CD4-positive, CD25-positive, alpha-beta regulatory T cell (primary cell): ENCODE data around the gene TSEN15. TPM values are rescaled to one million over a fixed set of nuclear protein-coding genes. Genes with fewer than 3 reads are reported as not detected.

ENCODE experiments used
- ATAC-seq, 2 donors: fragments of 150-1000 bp; cut with Tn5 transposase; one replicate each; pipeline ENCODE4 v1.10.0; 2021; ENCODE audit warnings: low read depth in 2 of 2, moderate number of reproducible peaks in 2 of 2, moderate library complexity in 1 of 2
- DNase-seq, 3 donors: peaks; one replicate each; pipeline versions ENCODE4 v3.0.0 to v3.0.0-alpha.2; 2012 to 2022; ENCODE audit warnings: mixed read lengths in 1 of 3
- H3K27ac ChIP-seq: one replicate; pipeline ENCODE4 v1.7.0; 2013; ENCODE audit warnings: mild to moderate bottlenecking, low read length; ENCODE audit not compliant: insufficient read depth, poor library complexity, severe bottlenecking
- H3K27me3 ChIP-seq: one replicate; pipeline ENCODE4 v1.7.0; 2013; ENCODE audit warnings: low read length; ENCODE audit not compliant: control insufficient read depth, insufficient read depth
- H3K36me3 ChIP-seq: one replicate; pipeline ENCODE4 v1.7.0; 2013; ENCODE audit warnings: mild to moderate bottlenecking, low read length, moderate library complexity; ENCODE audit not compliant: control insufficient read depth, insufficient read depth
- H3K4me1 ChIP-seq: 2 replicates; pipeline ENCODE4 v1.7.0; 2013; ENCODE audit warnings: mild to moderate bottlenecking, low read length; ENCODE audit not compliant: insufficient read depth, control insufficient read depth, poor library complexity, severe bottlenecking
- H3K4me3 ChIP-seq: one replicate; pipeline ENCODE4 v1.7.0; 2013; ENCODE audit warnings: low read depth, mild to moderate bottlenecking, low read length, moderate library complexity
- H3K9me3 ChIP-seq, 2 experiments: 1 replicate in 1 of 2; 2 replicates in 1 of 2; pipeline ENCODE4 v1.7.0; 2013; ENCODE audit warnings: low read length in 2 of 2, mild to moderate bottlenecking in 1 of 2, moderate library complexity in 1 of 2; ENCODE audit not compliant: control insufficient read depth in 2 of 2
- H3K27ac Mint-ChIP-seq, 3 donors: one replicate each; pipeline ENCODE4 v1.8.0; 2020 to 2022; ENCODE audit warnings: mild to moderate bottlenecking in 3 of 3, mixed read lengths in 3 of 3, moderate library complexity in 2 of 3
- H3K27me3 Mint-ChIP-seq: one replicate; pipeline ENCODE4 v1.8.0; 2022; ENCODE audit warnings: mild to moderate bottlenecking, mixed read lengths
- H3K36me3 Mint-ChIP-seq: one replicate; pipeline ENCODE4 v1.8.0; 2020; ENCODE audit warnings: mixed read lengths
- H3K4me1 Mint-ChIP-seq, 4 donors: one replicate each; pipeline ENCODE4 v1.8.0; 2020 to 2022; ENCODE audit warnings: mixed read lengths in 4 of 4, mild to moderate bottlenecking in 1 of 4
- H3K4me3 Mint-ChIP-seq, 4 donors: one replicate each; pipeline ENCODE4 v1.8.0; 2020 to 2022; ENCODE audit warnings: mild to moderate bottlenecking in 4 of 4, mixed read lengths in 4 of 4, moderate library complexity in 3 of 4
- H3K9me3 Mint-ChIP-seq, 7 donors: one replicate each; pipeline ENCODE4 v1.8.0; 2020 to 2022; ENCODE audit warnings: mixed read lengths in 7 of 7, mild to moderate bottlenecking in 3 of 7, moderate library complexity in 2 of 7
- polyA plus RNA-seq, 4 donors: library from polyadenylated mRNA; unstranded; fragments of 300-500 nt; fragmentation: Illumina TruSeq; gene quantifications; one replicate each; pipeline ENCODE4 v1.2.3, GENCODE V29; 2021
- total RNA-seq: library from RNA; stranded (reverse); gene quantifications from one replicate; pipeline ENCODE4 v1.2.3, GENCODE V29; 2022

TSEN15 gene
- 24.0 TPM for total RNA-seq
- 10 to 100 TPM; 46.6 to 65.3 (median 55.6) TPM for polyA plus RNA-seq

- DNase-seq (peak; percentile 40 to 89 (median 69)), ATAC-seq (peak; percentile 98 to 99)
- Histone ChIP-seq H3K4me1 (peaks cover 26% of the 10 kb centered on the region), H3K4me3 (peak within 1 kb of the TSS; percentile 97), H3K9me3 (no peaks in the 10 kb centered on the region), H3K27me3 (peaks cover 5% of the 10 kb centered on the region), H3K36me3 (peaks cover 9% of the 10 kb centered on the region), H3K27ac (peak within 1 kb of the TSS; percentile 63)
- H3K36me3 Mint-ChIP-seq, result peaks cover 14% of the 10 kb centered on the region
- H3K27me3 Mint-ChIP-seq, result peaks cover 47% of the 10 kb centered on the region
- peaks cover 0 to under 1% (median 0%) of the 10 kb centered on the region in 7 donors for H3K9me3 Mint-ChIP-seq
- H3K4me3 Mint-ChIP-seq, result peak within 1 kb of the TSS; percentile 92 to 99 (median 96)
- peak within 1 kb of the TSS; percentile 89 to 99 (median 98) for H3K27ac Mint-ChIP-seq
- H3K4me1 Mint-ChIP-seq, result peaks cover 24 to 50% (median 37%) of the 10 kb centered on the region in 4 donors
Observed at GRCh38 chr1:184051485-184052193, at the start of gene TSEN15. Gene TSEN15 (plus strand): TSS chr1:184051730. CDS start chr1:184051756, 26 bp downstream.

- H3K9me3 Mint-ChIP-seq, result peaks cover 0 to 2% (median 0%) of the 10 kb centered on the region in 7 donors
- H3K27me3 Mint-ChIP-seq, result peaks cover 15% of the 10 kb centered on the region
- H3K4me3 ChIP-seq, result no peak overlapping the region
- H3K27ac ChIP-seq, result no peak overlapping the region
- ATAC-seq, result no peak
- no peaks in the 10 kb centered on the region for H3K4me1 ChIP-seq
- H3K4me3 Mint-ChIP-seq, result no peak overlapping the region
- H3K9me3 ChIP-seq, result no peaks in the 10 kb centered on the region
- H3K27me3 ChIP-seq, result peaks cover 6% of the 10 kb centered on the region
- H3K36me3 ChIP-seq, result no peaks in the 10 kb centered on the region
- DNase-seq, result no peak
- H3K4me1 Mint-ChIP-seq, result no peaks in the 10 kb centered on the region
- H3K36me3 Mint-ChIP-seq, result no peaks in the 10 kb centered on the region
- H3K27ac Mint-ChIP-seq, result no peak overlapping the region
Observed at GRCh38 chr1:184002071-184002470, 49.5 kb upstream of the TSEN15 start.

GRCh38 chr1:184004935-184005334, 46.6 kb upstream of the TSEN15 start:
- Mint-ChIP-seq H3K9me3 (peaks cover 0 to 2% (median 0%) of the 10 kb centered on the region in 7 donors), H3K4me1 (no peaks in the 10 kb centered on the region), H3K4me3 (no peak overlapping the region), H3K36me3 (no peaks in the 10 kb centered on the region), H3K27me3 (peaks cover 28% of the 10 kb centered on the region), H3K27ac (no peak overlapping the region)
- no peaks in the 10 kb centered on the region for H3K9me3 ChIP-seq
- H3K4me1 ChIP-seq, result no peaks in the 10 kb centered on the region
- H3K36me3 ChIP-seq, result no peaks in the 10 kb centered on the region
- H3K27me3 ChIP-seq, result peaks cover 6% of the 10 kb centered on the region
- DNase-seq (no peak), ATAC-seq (no peak)
- H3K4me3 ChIP-seq, result no peak overlapping the region
- no peak overlapping the region for H3K27ac ChIP-seq

- H3K4me3 Mint-ChIP-seq, result no peak overlapping the region
- ATAC-seq (no peak), DNase-seq (no peak)
- Histone ChIP-seq H3K36me3 (no peaks in the 10 kb centered on the region), H3K4me1 (no peaks in the 10 kb centered on the region), H3K4me3 (no peak overlapping the region), H3K9me3 (no peaks in the 10 kb centered on the region), H3K27ac (no peak overlapping the region), H3K27me3 (peaks cover 6% of the 10 kb centered on the region)
- no peaks in the 10 kb centered on the region for H3K36me3 Mint-ChIP-seq
- H3K27ac Mint-ChIP-seq, result no peak overlapping the region
- H3K4me1 Mint-ChIP-seq, result no peaks in the 10 kb centered on the region
- peaks cover 0 to 2% (median 0%) of the 10 kb centered on the region in 7 donors for H3K9me3 Mint-ChIP-seq
- H3K27me3 Mint-ChIP-seq, result peaks cover 33% of the 10 kb centered on the region
Observed at GRCh38 chr1:184005506-184005905, 46.0 kb upstream of the TSEN15 start.

GRCh38 chr1:184010788-184011187, 40.7 kb upstream of the TSEN15 start:
- Mint-ChIP-seq H3K27me3 (peaks cover 34% of the 10 kb centered on the region), H3K4me3 (no peak overlapping the region), H3K36me3 (no peaks in the 10 kb centered on the region), H3K27ac (no peak overlapping the region), H3K9me3 (peaks cover 0 to 2% (median 0%) of the 10 kb centered on the region in 7 donors), H3K4me1 (no peaks in the 10 kb centered on the region)
- no peaks in the 10 kb centered on the region for H3K36me3 ChIP-seq
- H3K4me1 ChIP-seq, result no peaks in the 10 kb centered on the region
- no peak overlapping the region for H3K27ac ChIP-seq
- ATAC-seq (no peak), DNase-seq (no peak)
- H3K27me3 ChIP-seq, result peaks cover 4% of the 10 kb centered on the region
- no peaks in the 10 kb centered on the region for H3K9me3 ChIP-seq
- no peak overlapping the region for H3K4me3 ChIP-seq

- H3K27ac Mint-ChIP-seq, result no peak overlapping the region
- no peak for DNase-seq
Observed at GRCh38 chr1:184012187-184012586, 39.3 kb upstream of the TSEN15 start.

GRCh38 chr1:184014271-184014670, 37.3 kb upstream of the TSEN15 start:
- DNase-seq (no peak), ATAC-seq (no peak)
- no peak overlapping the region for H3K27ac Mint-ChIP-seq
- Histone ChIP-seq H3K4me3 (no peak overlapping the region), H3K27me3 (peaks cover 2% of the 10 kb centered on the region), H3K36me3 (no peaks in the 10 kb centered on the region), H3K9me3 (no peaks in the 10 kb centered on the region), H3K4me1 (no peaks in the 10 kb centered on the region), H3K27ac (no peak overlapping the region)
- no peaks in the 10 kb centered on the region for H3K36me3 Mint-ChIP-seq
- no peak overlapping the region for H3K4me3 Mint-ChIP-seq
- H3K9me3 Mint-ChIP-seq, result peaks cover 0 to 2% (median 0%) of the 10 kb centered on the region in 7 donors
- peaks cover 25% of the 10 kb centered on the region for H3K27me3 Mint-ChIP-seq
- no peaks in the 10 kb centered on the region for H3K4me1 Mint-ChIP-seq

More at GRCh38 chr1:184012187-184012586, 39.3 kb upstream of the TSEN15 start:
- Mint-ChIP-seq H3K4me3 (no peak overlapping the region), H3K4me1 (no peaks in the 10 kb centered on the region), H3K9me3 (peaks cover 0 to 2% (median 0%) of the 10 kb centered on the region in 7 donors), H3K27me3 (peaks cover 34% of the 10 kb centered on the region), H3K36me3 (no peaks in the 10 kb centered on the region)
- peaks cover 2% of the 10 kb centered on the region for H3K27me3 ChIP-seq
- no peak overlapping the region for H3K4me3 ChIP-seq
- no peaks in the 10 kb centered on the region for H3K9me3 ChIP-seq
- no peaks in the 10 kb centered on the region for H3K4me1 ChIP-seq
- no peak overlapping the region for H3K27ac ChIP-seq
- H3K36me3 ChIP-seq, result no peaks in the 10 kb centered on the region
- no peak for ATAC-seq

- ATAC-seq (no peak), DNase-seq (no peak)
- Mint-ChIP-seq H3K27me3 (peaks cover 16% of the 10 kb centered on the region), H3K4me3 (no peak overlapping the region), H3K36me3 (no peaks in the 10 kb centered on the region), H3K4me1 (no peaks in the 10 kb centered on the region), H3K9me3 (peaks cover 0 to 2% (median 0%) of the 10 kb centered on the region in 7 donors), H3K27ac (no peak overlapping the region)
- Histone ChIP-seq H3K27ac (no peak overlapping the region), H3K27me3 (peaks cover 2% of the 10 kb centered on the region), H3K9me3 (no peaks in the 10 kb centered on the region), H3K4me1 (no peaks in the 10 kb centered on the region), H3K36me3 (no peaks in the 10 kb centered on the region), H3K4me3 (no peak overlapping the region)
Observed at GRCh38 chr1:184016169-184016568, 35.4 kb upstream of the TSEN15 start.
